K562 (cell line): Measurements from ENCODE around the gene RNASET2. TPM values are rescaled to one million over a fixed set of nuclear protein-coding genes. Genes with fewer than 3 reads are reported as not detected.

Source experiments
- ATAC-seq: fragments of 200-7000 bp; cut with Tn5 transposase; 3 replicates; pipeline ENCODE4 v1.9.1; 2020; ENCODE audit warnings: moderate library complexity
- BruUV-seq: library from RNA; stranded (reverse); fragments of 400-500 nt; replicated peaks from 2 replicates; lab custom pipeline; 2021; lab: Mats Ljungman, UMichigan
- CTCF ChIA-PET: fragments of 300-600 bp; formaldehyde crosslinking; extraction: SDS; loops from one replicate; lab custom pipeline; 2021; ENCODE audit warnings: low intra/inter-chr PET ratio; lab: Yijun Ruan, JAX
- POLR2A ChIA-PET: fragments of 300-600, 350-650 bp; sonication (Branson Sonifier 250); formaldehyde crosslinking; extraction: SDS; loops from one replicate; lab custom pipeline; 2021; ENCODE audit warnings: antibody characterized with exemption, inconsistent platforms; lab: Yijun Ruan, JAX
- DNase-seq, 4 experiments: peaks; one replicate each; pipeline versions ENCODE4 v3.0.0 to v3.0.0-alpha.2; 2011 to 2018; ENCODE audit warnings: low spot score in 3 of 4, mixed read lengths in 3 of 4; ENCODE audit errors: extremely low read depth in 1 of 4
- FAIRE-seq: peaks from 2 replicates; lab custom pipeline; 2011; peaks lifted over from hg19 to GRCh38; lab: Jason Lieb, UNC
- H2AFZ ChIP-seq: 2 replicates; pipeline ENCODE4 v1.6.0; 2011; ENCODE audit warnings: low read depth, low read length, control low read depth, inconsistent platforms
- H3K27ac ChIP-seq: fragments of 200-600 bp; 3 replicates; pipeline ENCODE4 v1.8.0; 2011; ENCODE audit warnings: low read depth, mild to moderate bottlenecking, control low read depth, inconsistent platforms, low read length, moderate library complexity, mixed read lengths; ENCODE audit errors: extremely low read depth
- H3K27me3 ChIP-seq, 2 experiments: fragments of 300-600 bp in 1 of 2; 2 replicates in 1 of 2; 3 replicates in 1 of 2; pipeline versions ENCODE4 v1.6.0 to v1.8.0; 2011; ENCODE audit warnings: inconsistent platforms in 2 of 2, low read length in 2 of 2, mild to moderate bottlenecking in 1 of 2, mixed read lengths in 1 of 2, moderate library complexity in 1 of 2; ENCODE audit not compliant: control insufficient read depth in 2 of 2, insufficient read depth in 2 of 2
- H3K36me3 ChIP-seq: fragments of 300-600 bp; 3 replicates; pipeline ENCODE4 v1.8.0; 2011; ENCODE audit warnings: mild to moderate bottlenecking, low read length, inconsistent platforms; ENCODE audit not compliant: control insufficient read depth, insufficient read depth
- H3K4me1 ChIP-seq, 2 experiments: fragments of 200-600 bp in 1 of 2; replicated peaks in 1 of 2; 2 replicates in 1 of 2; 3 replicates in 1 of 2; pipeline versions ENCODE4 v1.5.1 to v1.8.0; 2011; ENCODE audit warnings: inconsistent platforms in 2 of 2, low read length in 2 of 2, mild to moderate bottlenecking in 1 of 2, mixed read lengths in 1 of 2, moderate library complexity in 1 of 2; ENCODE audit not compliant: control insufficient read depth in 2 of 2, insufficient read depth in 2 of 2
- H3K4me2 ChIP-seq: 2 replicates; pipeline ENCODE4 v1.6.1; 2011; ENCODE audit warnings: low read length, control low read depth, inconsistent platforms, mixed read lengths; ENCODE audit not compliant: insufficient read depth
- H3K4me3 ChIP-seq: fragments of 200-600 bp; sonication (generic), shearing (Covaris generic); 2 replicates; pipeline ENCODE4 v1.5.1; 2016; ENCODE audit warnings: control low read depth, inconsistent platforms
- H3K79me2 ChIP-seq: fragments of 200-600 bp; 3 replicates; pipeline ENCODE4 v1.8.0; 2011; ENCODE audit warnings: low read length, inconsistent platforms; ENCODE audit not compliant: control insufficient read depth, insufficient read depth
- H3K9ac ChIP-seq, 2 experiments: 2 replicates each; pipeline versions ENCODE4 v1.6.0 to v1.6.1; 2011; ENCODE audit warnings: low read depth in 2 of 2, low read length in 2 of 2, control low read depth in 1 of 2, inconsistent platforms in 1 of 2, mild to moderate bottlenecking in 1 of 2, mixed read lengths in 1 of 2; ENCODE audit not compliant: insufficient read depth in 1 of 2
- H3K9me1 ChIP-seq: one replicate; pipeline ENCODE4 v1.6.0; 2011; ENCODE audit warnings: inconsistent platforms, mild to moderate bottlenecking, low read length, moderate library complexity; ENCODE audit not compliant: control insufficient read depth, insufficient read depth
- H3K9me3 ChIP-seq: replicated peaks from 2 replicates; pipeline ENCODE4 v1.5.1; 2011; ENCODE audit warnings: low read depth, low read length, inconsistent platforms; ENCODE audit not compliant: control insufficient read depth, insufficient read depth
- H4K20me1 ChIP-seq: replicated peaks from 2 replicates; pipeline ENCODE4 v1.6.1; 2011; ENCODE audit warnings: low read length, inconsistent platforms, mixed read lengths; ENCODE audit not compliant: control insufficient read depth, insufficient read depth
- ETS2 ChIP-seq: IDR thresholded peaks from 2 replicates; pipeline ENCODE4 v1.6.1; 2016; ENCODE audit warnings: borderline replicate concordance, missing genetic modification characterization, mild to moderate bottlenecking, moderate library complexity, missing compliant biosample characterization; ENCODE audit not compliant: poor library complexity, severe bottlenecking
- ETV5 ChIP-seq: sonication (generic); formaldehyde crosslinking; IDR thresholded peaks from 2 replicates; pipeline ENCODE4 v1.4.0; 2020; ENCODE audit warnings: low read depth, mild to moderate bottlenecking, missing genetic modification reagents
- FOXJ2 ChIP-seq: fragments of 200-800 bp; sonication (Bioruptor generic); IDR thresholded peaks from 2 replicates; pipeline ENCODE4 v1.6.1; 2016; ENCODE audit warnings: missing genetic modification characterization, missing compliant biosample characterization
- FUS ChIP-seq: fragments of 200-400 bp; formaldehyde crosslinking; optimal IDR thresholded peaks from 2 replicates; pipeline ENCODE3; 2017; ENCODE audit warnings: low read depth, low read length
- HIVEP1 ChIP-seq: fragments of 250-450 bp; sonication (Bioruptor Pico); IDR thresholded peaks from 2 replicates; pipeline ENCODE4 v1.4.0; 2020; ENCODE audit warnings: mild to moderate bottlenecking
- HLTF ChIP-seq: fragments of 450-650 bp; IDR thresholded peaks from 2 replicates; pipeline ENCODE4 v1.6.1; 2016
- HNRNPK ChIP-seq: fragments of 200-400 bp; formaldehyde crosslinking; IDR thresholded peaks from one replicate; pipeline ENCODE4 v1.6.1; 2018; ENCODE audit warnings: mild to moderate bottlenecking, low read depth, low read length; ENCODE audit not compliant: poor library complexity, severe bottlenecking
- ZNF121 ChIP-seq: sonication (generic); formaldehyde crosslinking; conservative IDR thresholded peaks from 2 replicates; pipeline ENCODE4 v1.8.0; 2022; ENCODE audit warnings: missing genetic modification reagents
- ZNF232 ChIP-seq: sonication (generic); formaldehyde crosslinking; IDR thresholded peaks from 2 replicates; pipeline ENCODE4 v1.8.0; 2022; ENCODE audit warnings: mild to moderate bottlenecking, missing genetic modification reagents
- ZNF24 ChIP-seq: fragments of 450-650 bp; IDR thresholded peaks from 2 replicates; pipeline ENCODE4 v1.6.1; 2016
- ZNF639 ChIP-seq, 2 experiments: fragments of 200-800 bp in 1 of 2; sonication (Bioruptor generic) in 1 of 2; sonication (generic) in 1 of 2; formaldehyde crosslinking in 1 of 2; IDR thresholded peaks in 1 of 2; conservative IDR thresholded peaks in 1 of 2; 2 replicates each; pipeline versions ENCODE4 v1.5.0 to v1.6.1; 2016 to 2020; ENCODE audit warnings: missing compliant biosample characterization in 1 of 2, missing genetic modification characterization in 1 of 2, missing genetic modification reagents in 1 of 2
- ZNF780A ChIP-seq: fragments of 250-450 bp; sonication (Bioruptor Pico); IDR thresholded peaks from 2 replicates; pipeline ENCODE4 v1.5.0; 2021; ENCODE audit warnings: mild to moderate bottlenecking
- WGBS: fragments of 100-300 bp; shearing (Covaris generic); methylation state at CpG from one replicate; pipeline ENCODE4 v1.1.6; 2016; ENCODE audit warnings: low coverage, mixed read lengths; ENCODE audit not compliant: insufficient coverage; ENCODE audit errors: missing lambda C conversion rate; 5-methylcytosine and 5-hydroxymethylcytosine counted together
- in situ Hi-C: fragments of 300-500 bp; cut with MboI; formaldehyde crosslinking; loops from 4 replicates; pipeline ENCODE4 v1.15.0; 2018; ENCODE audit warnings: inconsistent platforms, mixed read lengths
- intact Hi-C: fragments of 100-400 bp; cut with micrococcal nuclease; formaldehyde crosslinking; loops from 2 replicates; pipeline ENCODE4 v1.14.2; 2022
- polyA plus RNA-seq, 8 experiments: library from polyadenylated mRNA; depleted of rRNA in 4 of 8; stranded (reverse) in 5 of 8; unstranded in 3 of 8; fragments of >200 nt; fragmentation: Nextera tagmentation in 2 of 8; fragmentation: Illumina TruSeq in 1 of 8; extraction: Ambion mirVana in 2 of 8; extraction: Trizol in 1 of 8; gene quantifications; 2 replicates each; pipeline versions ENCODE4 v1.2.1 to v1.2.3, GENCODE V29; 2011 to 2014; ENCODE audit warnings: inconsistent platforms in 1 of 8, missing spikeins in 1 of 8
- total RNA-seq, 7 experiments: library from RNA; depleted of rRNA in 6 of 7; stranded (reverse); fragments of >200 nt in 6 of 7; fragmentation: Illumina TruSeq in 2 of 7; extraction: Trizol in 2 of 7; gene quantifications; 2 replicates each; pipeline versions ENCODE4 v1.2.1 to v1.2.3, GENCODE V29; 2011 to 2021; ENCODE audit warnings: low replicate concordance in 1 of 7

The RNASET2 gene
- total and polyA plus RNA-seq, 9 of the 15 experiments (the other 6 are each of a cell fraction or from before 2014, with no cell fraction given): 7.4 to 141 (median 91.3) TPM

- Histone ChIP-seq H3K27ac (no peak overlapping the region), H2AFZ (no peak overlapping the region), H3K4me2 (no peak overlapping the region), H3K36me3 (peaks cover 34% of the 10 kb centered on the region; the same call in 2 of the 3 replicates), H3K4me3 (no peak overlapping the region), H3K9me1 (peaks cover 4% of the 10 kb centered on the region), H3K79me2 (no peaks in the 10 kb centered on the region), H3K9ac (peak overlapping the region in 1 of 2 experiments; percentile 42; a peak in 1 of 4 replicates), H3K9me3 (no peaks in the 10 kb centered on the region), H3K4me1 (peaks cover 4 to 14% of the 10 kb centered on the region in 2 experiments), H4K20me1 (0 out of 2 replicates have a peak, but pooled peaks cover 5% of the 10 kb centered on the region), H3K27me3 (no peaks in the 10 kb centered on the region; a peak in 1 of 5 replicates)
- DNase-seq (no peak), FAIRE-seq (no peak), ATAC-seq (no peak)
- no peak for TF ChIP-seq ETV5 (CRISPR knock-in tag)
- TF ChIP-seq ZNF24: peak; percentile 74
- no peak for TF ChIP-seq HNRNPK
- no TSS peak for BruUV-seq
- ChIA-PET POLR2A (interaction anchor here (0.6 to 1.5 kb wide), 6 partner anchors 9 to 416 kb away, joined by 3 to 6 read pairs (median 4); no protein-coding TSS in a partner anchor), CTCF (no interaction called here)
- intact Hi-C loops (no loop called here), in situ Hi-C loops (no loop called here)
- 59% methylated on average over 8 of the region's 8 CpGs for WGBS
Observed at GRCh38 chr6:166936079-166936787, 20.1 kb downstream of the RNASET2 start.

- ATAC-seq (no peak), DNase-seq (no peak), FAIRE-seq (no peak)
- Histone ChIP-seq H4K20me1 (0 out of 2 replicates have a peak, but pooled peaks cover under 1% of the 10 kb centered on the region), H3K4me2 (no peak overlapping the region), H3K9me1 (peaks cover 4% of the 10 kb centered on the region), H3K79me2 (no peaks in the 10 kb centered on the region), H3K27ac (no peak overlapping the region), H3K4me3 (no peak overlapping the region), H3K27me3 (no peaks in the 10 kb centered on the region; a peak in 1 of 5 replicates), H2AFZ (no peak overlapping the region), H3K36me3 (peaks cover 34% of the 10 kb centered on the region; the same call in 2 of the 3 replicates), H3K9me3 (no peaks in the 10 kb centered on the region), H3K9ac (no peak overlapping the region), H3K4me1 (peaks cover 0 to 6% of the 10 kb centered on the region in 2 experiments; a peak in 3 of 5 replicates)
- CTCF ChIA-PET: no interaction called here
- in situ Hi-C loops (no loop called here), intact Hi-C loops (no loop called here)
- 70% methylated on average over 7 of the region's 7 CpGs for WGBS
- BruUV-seq: no TSS peak
- POLR2A ChIA-PET: interaction anchor here (0.9 to 1.1 kb wide), 2 partner anchors 9 to 17 kb away, joined by 3 to 4 read pairs; no protein-coding TSS in a partner anchor
- TF ChIP-seq ZNF780A (no peak), HIVEP1 (no peak), HLTF (no peak), ZNF232 (CRISPR knock-in tag) (no peak), FUS (no peak), ZNF639 (CRISPR knock-in tag; conservative IDR thresholded peaks at IDR 0.05 in 1 of 2, IDR thresholded peaks at IDR 0.05 in 1 of 2) (no peak), ZNF121 (no peak), FOXJ2 (tag) (peak; percentile 76; the same call in 1 of the 2 replicates), ETS2 (tag) (no peak)
Observed at GRCh38 chr6:166935353-166935752, 21.0 kb downstream of the RNASET2 start.
